Measurements from ENCODE around the gene ZKSCAN1. TPM values are rescaled to one million over a fixed set of nuclear protein-coding genes. Genes with fewer than 3 reads are reported as not detected.

Gene ZKSCAN1
- total RNA-seq, 1 donor from 2014 or later, result 32.9 TPM

GRCh38 chr7:100016215-100016901 lies 962 bp downstream of the ZKSCAN1 start:
- Histone ChIP-seq H3K27ac (ENCODE audit: low read depth, low read length) (peak overlapping the region; percentile 84), H3K9ac (ENCODE audit: low read depth in 1 of 3, low read length in 3 of 3) (peak overlapping the region; percentile 87 to 97 (median 92)), H3K4me1 (ENCODE audit: control insufficient read depth in 3 of 3, insufficient read depth in 3 of 3, low read length in 3 of 3) (peaks cover 11 to 20% (median 14%) of the 10 kb centered on the region in 3 donors), H3K36me3 (ENCODE audit: control insufficient read depth in 3 of 3, insufficient read depth in 3 of 3, low read length in 3 of 3) (peaks cover 0 to 3% (median 2%) of the 10 kb centered on the region in 3 donors), H3K27me3 (ENCODE audit: control insufficient read depth in 3 of 3, insufficient read depth in 3 of 3, low read length in 3 of 3) (no peaks in the 10 kb centered on the region), H3K9me3 (ENCODE audit: control insufficient read depth in 3 of 3, low read length in 3 of 3) (no peaks in the 10 kb centered on the region), H3K4me3 (ENCODE audit: low read length in 3 of 3) (peak overlapping the region; percentile 79 to 92 (median 83))

- Histone ChIP-seq H3K27me3 (ENCODE audit: control insufficient read depth in 3 of 3, insufficient read depth in 3 of 3, low read length in 3 of 3) (no peaks in the 10 kb centered on the region), H3K4me3 (ENCODE audit: low read length in 3 of 3) (no peak overlapping the region), H3K36me3 (ENCODE audit: control insufficient read depth in 3 of 3, insufficient read depth in 3 of 3, low read length in 3 of 3) (peaks cover 0 to 3% (median 2%) of the 10 kb centered on the region in 3 donors), H3K9me3 (ENCODE audit: control insufficient read depth in 3 of 3, low read length in 3 of 3) (no peaks in the 10 kb centered on the region), H3K4me1 (ENCODE audit: control insufficient read depth in 3 of 3, insufficient read depth in 3 of 3, low read length in 3 of 3) (peaks cover 11 to 20% (median 14%) of the 10 kb centered on the region in 3 donors), H3K27ac (ENCODE audit: low read depth, low read length) (no peak overlapping the region), H3K9ac (ENCODE audit: low read depth in 1 of 3, low read length in 3 of 3) (peak overlapping the region in 1 of 3 donors; percentile 43)
These were observed 1.9 kb downstream of the ZKSCAN1 start for GRCh38 chr7:100017300-100017699.

GRCh38 chr7:100017875-100018274 lies 2.5 kb downstream of the ZKSCAN1 start:
- peaks cover 0 to 3% (median 2%) of the 10 kb centered on the region in 3 donors for H3K36me3 ChIP-seq (ENCODE audit: control insufficient read depth in 3 of 3, insufficient read depth in 3 of 3, low read length in 3 of 3)
- no peaks in the 10 kb centered on the region for H3K9me3 ChIP-seq (ENCODE audit: control insufficient read depth in 3 of 3, low read length in 3 of 3)
- H3K27ac ChIP-seq (ENCODE audit: low read depth, low read length), result no peak overlapping the region
- H3K9ac ChIP-seq (ENCODE audit: low read depth in 1 of 3, low read length in 3 of 3), result no peak overlapping the region
- H3K4me1 ChIP-seq (ENCODE audit: control insufficient read depth in 3 of 3, insufficient read depth in 3 of 3, low read length in 3 of 3), result peaks cover 11 to 20% (median 14%) of the 10 kb centered on the region in 3 donors
- H3K4me3 ChIP-seq (ENCODE audit: low read length in 3 of 3), result no peak overlapping the region
- no peaks in the 10 kb centered on the region for H3K27me3 ChIP-seq (ENCODE audit: control insufficient read depth in 3 of 3, insufficient read depth in 3 of 3, low read length in 3 of 3)

GRCh38 chr7:100019908-100020307 lies 4.5 kb downstream of the ZKSCAN1 start:
- H3K36me3 ChIP-seq (ENCODE audit: control insufficient read depth in 3 of 3, insufficient read depth in 3 of 3, low read length in 3 of 3), result peaks cover 14 to 21% (median 16%) of the 10 kb centered on the region in 3 donors
- H3K4me1 ChIP-seq (ENCODE audit: control insufficient read depth in 3 of 3, insufficient read depth in 3 of 3, low read length in 3 of 3), result peaks cover 11 to 19% (median 14%) of the 10 kb centered on the region in 3 donors
- H3K27me3 ChIP-seq (ENCODE audit: control insufficient read depth in 3 of 3, insufficient read depth in 3 of 3, low read length in 3 of 3), result no peaks in the 10 kb centered on the region
- H3K4me3 ChIP-seq (ENCODE audit: low read length in 3 of 3), result no peak overlapping the region
- H3K9ac ChIP-seq (ENCODE audit: low read depth in 1 of 3, low read length in 3 of 3), result no peak overlapping the region
- H3K27ac ChIP-seq (ENCODE audit: low read depth, low read length), result no peak overlapping the region
- H3K9me3 ChIP-seq (ENCODE audit: control insufficient read depth in 3 of 3, low read length in 3 of 3), result no peaks in the 10 kb centered on the region

- Histone ChIP-seq H3K9ac (ENCODE audit: low read depth in 1 of 3, low read length in 3 of 3) (no peak overlapping the region), H3K36me3 (ENCODE audit: control insufficient read depth in 3 of 3, insufficient read depth in 3 of 3, low read length in 3 of 3) (peaks cover 23 to 32% (median 24%) of the 10 kb centered on the region in 3 donors), H3K27ac (ENCODE audit: low read depth, low read length) (no peak overlapping the region)
These were observed 5.9 kb downstream of the ZKSCAN1 start for GRCh38 chr7:100021297-100021696.

GRCh38 chr7:100022621-100023020 lies 7.2 kb downstream of the ZKSCAN1 start:
- H3K4me1 ChIP-seq (ENCODE audit: control insufficient read depth in 3 of 3, insufficient read depth in 3 of 3, low read length in 3 of 3), result peaks cover 0 to 5% (median 2%) of the 10 kb centered on the region in 3 donors
- no peak overlapping the region for H3K27ac ChIP-seq (ENCODE audit: low read depth, low read length)
- no peak overlapping the region for H3K9ac ChIP-seq (ENCODE audit: low read depth in 1 of 3, low read length in 3 of 3)
- H3K36me3 ChIP-seq (ENCODE audit: control insufficient read depth in 3 of 3, insufficient read depth in 3 of 3, low read length in 3 of 3), result peaks cover 25 to 33% (median 32%) of the 10 kb centered on the region in 3 donors
- H3K4me3 ChIP-seq (ENCODE audit: low read length in 3 of 3), result no peak overlapping the region
- no peaks in the 10 kb centered on the region for H3K27me3 ChIP-seq (ENCODE audit: control insufficient read depth in 3 of 3, insufficient read depth in 3 of 3, low read length in 3 of 3)
- no peaks in the 10 kb centered on the region for H3K9me3 ChIP-seq (ENCODE audit: control insufficient read depth in 3 of 3, low read length in 3 of 3)

More at GRCh38 chr7:100021297-100021696, 5.9 kb downstream of the ZKSCAN1 start:
- Histone ChIP-seq H3K9me3 (ENCODE audit: control insufficient read depth in 3 of 3, low read length in 3 of 3) (no peaks in the 10 kb centered on the region), H3K4me1 (ENCODE audit: control insufficient read depth in 3 of 3, insufficient read depth in 3 of 3, low read length in 3 of 3) (peaks cover 7 to 14% (median 13%) of the 10 kb centered on the region in 3 donors), H3K27me3 (ENCODE audit: control insufficient read depth in 3 of 3, insufficient read depth in 3 of 3, low read length in 3 of 3) (no peaks in the 10 kb centered on the region), H3K4me3 (ENCODE audit: low read length in 3 of 3) (no peak overlapping the region)

GRCh38 chr7:100023526-100023925 lies 8.1 kb downstream of the ZKSCAN1 start:
- Histone ChIP-seq H3K27me3 (ENCODE audit: control insufficient read depth in 3 of 3, insufficient read depth in 3 of 3, low read length in 3 of 3) (no peaks in the 10 kb centered on the region), H3K9me3 (ENCODE audit: control insufficient read depth in 3 of 3, low read length in 3 of 3) (no peaks in the 10 kb centered on the region), H3K9ac (ENCODE audit: low read depth in 1 of 3, low read length in 3 of 3) (no peak overlapping the region), H3K36me3 (ENCODE audit: control insufficient read depth in 3 of 3, insufficient read depth in 3 of 3, low read length in 3 of 3) (peaks cover 28 to 37% (median 36%) of the 10 kb centered on the region in 3 donors), H3K4me3 (ENCODE audit: low read length in 3 of 3) (no peak overlapping the region), H3K27ac (ENCODE audit: low read depth, low read length) (no peak overlapping the region), H3K4me1 (ENCODE audit: control insufficient read depth in 3 of 3, insufficient read depth in 3 of 3, low read length in 3 of 3) (peaks cover 0 to 5% (median 0%) of the 10 kb centered on the region in 3 donors)

GRCh38 chr7:100024020-100024619 lies 8.7 kb downstream of the ZKSCAN1 start:
- Histone ChIP-seq H3K9me3 (ENCODE audit: control insufficient read depth in 3 of 3, low read length in 3 of 3) (no peaks in the 10 kb centered on the region), H3K27me3 (ENCODE audit: control insufficient read depth in 3 of 3, insufficient read depth in 3 of 3, low read length in 3 of 3) (no peaks in the 10 kb centered on the region), H3K27ac (ENCODE audit: low read depth, low read length) (no peak overlapping the region), H3K9ac (ENCODE audit: low read depth in 1 of 3, low read length in 3 of 3) (no peak overlapping the region), H3K4me1 (ENCODE audit: control insufficient read depth in 3 of 3, insufficient read depth in 3 of 3, low read length in 3 of 3) (peaks cover 0 to 2% (median 0%) of the 10 kb centered on the region in 3 donors), H3K4me3 (ENCODE audit: low read length in 3 of 3) (no peak overlapping the region), H3K36me3 (ENCODE audit: control insufficient read depth in 3 of 3, insufficient read depth in 3 of 3, low read length in 3 of 3) (peaks cover 28 to 37% (median 34%) of the 10 kb centered on the region in 3 donors)

- Histone ChIP-seq H3K36me3 (ENCODE audit: control insufficient read depth in 3 of 3, insufficient read depth in 3 of 3, low read length in 3 of 3) (peaks cover 45 to 66% (median 64%) of the 10 kb centered on the region in 3 donors), H3K4me1 (ENCODE audit: control insufficient read depth in 3 of 3, insufficient read depth in 3 of 3, low read length in 3 of 3) (no peaks in the 10 kb centered on the region)
These were observed 11.8 kb downstream of the ZKSCAN1 start for GRCh38 chr7:100027197-100027596.

GRCh38 chr7:100029596-100029995 lies 14.2 kb downstream of the ZKSCAN1 start:
- Histone ChIP-seq H3K9me3 (ENCODE audit: control insufficient read depth in 3 of 3, low read length in 3 of 3) (no peaks in the 10 kb centered on the region), H3K4me3 (ENCODE audit: low read length in 3 of 3) (no peak overlapping the region), H3K36me3 (ENCODE audit: control insufficient read depth in 3 of 3, insufficient read depth in 3 of 3, low read length in 3 of 3) (peaks cover 43 to 70% (median 66%) of the 10 kb centered on the region in 3 donors), H3K27ac (ENCODE audit: low read depth, low read length) (no peak overlapping the region), H3K9ac (ENCODE audit: low read depth in 1 of 3, low read length in 3 of 3) (no peak overlapping the region), H3K4me1 (ENCODE audit: control insufficient read depth in 3 of 3, insufficient read depth in 3 of 3, low read length in 3 of 3) (peaks cover 0 to 2% (median 0%) of the 10 kb centered on the region in 3 donors), H3K27me3 (ENCODE audit: control insufficient read depth in 3 of 3, insufficient read depth in 3 of 3, low read length in 3 of 3) (no peaks in the 10 kb centered on the region)

More at GRCh38 chr7:100027197-100027596, 11.8 kb downstream of the ZKSCAN1 start:
- Histone ChIP-seq H3K27me3 (ENCODE audit: control insufficient read depth in 3 of 3, insufficient read depth in 3 of 3, low read length in 3 of 3) (no peaks in the 10 kb centered on the region), H3K9ac (ENCODE audit: low read depth in 1 of 3, low read length in 3 of 3) (no peak overlapping the region), H3K4me3 (ENCODE audit: low read length in 3 of 3) (no peak overlapping the region), H3K9me3 (ENCODE audit: control insufficient read depth in 3 of 3, low read length in 3 of 3) (no peaks in the 10 kb centered on the region), H3K27ac (ENCODE audit: low read depth, low read length) (no peak overlapping the region)

Data from skeletal muscle tissue (tissue), 4 donors.